ENCODE results near the gene SAT1.

SAT1 gene

GRCh38 chrX:23810279-23810678 lies 27.3 kb downstream of the SAT1 start:
- no peak for DNase-seq (ENCODE audit: low read depth in 1 of 2, low spot score in 1 of 2)
- H3K27ac ChIP-seq (replicated peaks), result no peak overlapping the region
- TF ChIP-seq GABPA (IDR thresholded peaks at IDR 0.05; ENCODE audit: low read depth) (no peak), REST (IDR thresholded peaks at IDR 0.05; ENCODE audit: insufficient replicate concordance, low read depth) (no peak), POLR2AphosphoS5 (IDR thresholded peaks at IDR 0.05; ENCODE audit: low read depth) (no peak), CTCF (IDR thresholded peaks at IDR 0.05; ENCODE audit: insufficient read depth, low read length) (no peak)
- no peak overlapping the region for H3K4me3 ChIP-seq (replicated peaks; ENCODE audit: insufficient read depth, low read length)
- H3K27me3 ChIP-seq (ENCODE audit: insufficient read depth, poor library complexity, severe bottlenecking), result no peaks in the 10 kb centered on the region

DNA sequence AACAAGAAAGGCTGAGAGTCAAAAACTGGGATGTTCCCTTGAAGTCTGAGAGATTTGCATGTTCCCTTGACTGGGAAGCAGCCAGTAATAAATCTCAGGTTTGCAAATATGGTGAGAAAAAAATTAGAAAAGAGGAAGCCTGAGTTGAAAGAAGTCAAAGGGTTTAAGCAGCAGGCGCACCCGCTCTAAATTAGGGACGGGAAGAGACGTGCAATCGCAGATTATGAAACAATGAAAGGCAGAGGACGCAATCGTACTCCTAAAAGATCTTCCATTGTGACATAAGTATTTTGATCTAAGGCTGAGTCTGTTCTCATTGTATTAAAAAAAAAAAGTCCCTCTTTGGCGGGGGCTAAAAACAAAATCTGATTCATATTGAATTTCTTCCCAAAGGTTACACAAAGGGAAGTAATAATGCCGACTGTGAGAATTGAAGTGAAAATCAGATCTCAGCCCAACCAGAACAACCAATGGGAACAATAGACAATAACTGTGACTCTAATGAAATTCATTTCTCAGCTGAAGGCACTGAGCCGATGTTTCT lies 28.2 kb downstream of the SAT1 start:
- no peaks in the 10 kb centered on the region for H3K27me3 ChIP-seq (ENCODE audit: insufficient read depth, poor library complexity, severe bottlenecking)
- no peak overlapping the region for H3K27ac ChIP-seq (replicated peaks)
- peak; percentile 37 to 78 for DNase-seq (ENCODE audit: low read depth in 1 of 2, low spot score in 1 of 2)
- H3K4me3 ChIP-seq (replicated peaks; ENCODE audit: insufficient read depth, low read length), result no peak overlapping the region
- TF ChIP-seq SPI1 (IDR thresholded peaks at IDR 0.05; ENCODE audit: borderline replicate concordance, low read depth) (peak; percentile 89), CTCF (IDR thresholded peaks at IDR 0.05; ENCODE audit: insufficient read depth, low read length) (no peak), POLR2AphosphoS5 (IDR thresholded peaks at IDR 0.05; ENCODE audit: low read depth) (no peak), GABPA (IDR thresholded peaks at IDR 0.05; ENCODE audit: low read depth) (no peak)

GRCh38 chrX:23811656-23812055 lies 28.7 kb downstream of the SAT1 start:
- H3K27me3 ChIP-seq (ENCODE audit: insufficient read depth, poor library complexity, severe bottlenecking), result no peaks in the 10 kb centered on the region
- no peak overlapping the region for H3K27ac ChIP-seq (replicated peaks)
- H3K4me3 ChIP-seq (replicated peaks; ENCODE audit: insufficient read depth, low read length), result no peak overlapping the region
- TF ChIP-seq REST (IDR thresholded peaks at IDR 0.05; ENCODE audit: insufficient replicate concordance, low read depth) (no peak), GABPA (IDR thresholded peaks at IDR 0.05; ENCODE audit: low read depth) (no peak), SPI1 (IDR thresholded peaks at IDR 0.05; ENCODE audit: borderline replicate concordance, low read depth) (no peak), POLR2AphosphoS5 (IDR thresholded peaks at IDR 0.05; ENCODE audit: low read depth) (no peak), CTCF (IDR thresholded peaks at IDR 0.05; ENCODE audit: insufficient read depth, low read length) (no peak)
- DNase-seq (ENCODE audit: low read depth in 1 of 2, low spot score in 1 of 2), result no peak

GRCh38 chrX:23813808-23814207 lies 30.8 kb downstream of the SAT1 start:
- Histone ChIP-seq H3K27me3 (ENCODE audit: insufficient read depth, poor library complexity, severe bottlenecking) (no peaks in the 10 kb centered on the region), H3K4me3 (replicated peaks; ENCODE audit: insufficient read depth, low read length) (no peak overlapping the region), H3K27ac (replicated peaks) (no peak overlapping the region)
- TF ChIP-seq SPI1 (IDR thresholded peaks at IDR 0.05; ENCODE audit: borderline replicate concordance, low read depth) (no peak), CTCF (IDR thresholded peaks at IDR 0.05; ENCODE audit: insufficient read depth, low read length) (no peak), REST (IDR thresholded peaks at IDR 0.05; ENCODE audit: insufficient replicate concordance, low read depth) (no peak), GABPA (IDR thresholded peaks at IDR 0.05; ENCODE audit: low read depth) (no peak), POLR2AphosphoS5 (IDR thresholded peaks at IDR 0.05; ENCODE audit: low read depth) (no peak)
- DNase-seq (ENCODE audit: low read depth in 1 of 2, low spot score in 1 of 2), result no peak
